DOHH2 (cell line): Measurements from ENCODE around the gene KCTD20.
"Not testable (repeated sequence)": the region's sequence is repeated elsewhere in the genome, so short reads cannot be mapped to it uniquely, and the experiment has no call there.

Source experiments
- H3F3A ChIP-seq: fragments of 200-600 bp; sonication (generic), shearing (Covaris generic); 2 replicates; pipeline ENCODE4 v1.6.0; 2016; ENCODE audit warnings: antibody characterized with exemption, mild to moderate bottlenecking; ENCODE audit not compliant: control insufficient read depth, insufficient read depth
- H3K27ac ChIP-seq: fragments of 200-600 bp; sonication (generic); 2 replicates; pipeline ENCODE4 v1.5.1; 2014; ENCODE audit warnings: low read depth, mild to moderate bottlenecking, low read length, moderate library complexity
- H3K27me3 ChIP-seq: fragments of 200-600 bp; sonication (generic); 2 replicates; pipeline ENCODE4 v1.6.1; 2014; ENCODE audit warnings: mild to moderate bottlenecking, low read length, mixed read lengths; ENCODE audit not compliant: control insufficient read depth
- H3K36me3 ChIP-seq: fragments of 200-600 bp; sonication (generic); 2 replicates; pipeline ENCODE4 v1.6.1; 2014; ENCODE audit warnings: mild to moderate bottlenecking, low read length, moderate library complexity, mixed read lengths; ENCODE audit not compliant: control insufficient read depth
- H3K4me1 ChIP-seq: fragments of 200-600 bp; sonication (generic); 2 replicates; pipeline ENCODE4 v1.6.1; 2014; ENCODE audit warnings: mild to moderate bottlenecking, low read length, mixed read lengths; ENCODE audit not compliant: control insufficient read depth
- H3K4me2 ChIP-seq: fragments of 200-600 bp; sonication (generic); 2 replicates; pipeline ENCODE4 v1.6.0; 2014; ENCODE audit warnings: mild to moderate bottlenecking, low read length, moderate library complexity
- H3K4me3 ChIP-seq: fragments of 200-600 bp; sonication (generic); 2 replicates; pipeline ENCODE4 v1.5.1; 2014; ENCODE audit warnings: mild to moderate bottlenecking, low read length, mixed read lengths
- H3K79me2 ChIP-seq: fragments of 200-600 bp; sonication (generic); 2 replicates; pipeline ENCODE4 v1.6.1; 2014; ENCODE audit warnings: mild to moderate bottlenecking, low read length, mixed read lengths; ENCODE audit not compliant: control insufficient read depth
- H3K9me2 ChIP-seq: fragments of 200-600 bp; sonication (generic); replicated peaks from 2 replicates; pipeline ENCODE4 v1.6.1; 2014; ENCODE audit warnings: mild to moderate bottlenecking, low read length, mixed read lengths; ENCODE audit not compliant: control insufficient read depth
- H3K9me3 ChIP-seq: fragments of 200-600 bp; sonication (generic); 2 replicates; pipeline ENCODE4 v1.6.1; 2014; ENCODE audit warnings: antibody characterized with exemption, low read length, mixed read lengths; ENCODE audit not compliant: control insufficient read depth, insufficient read depth
- H4K20me1 ChIP-seq: fragments of 200-600 bp; sonication (generic); 2 replicates; pipeline ENCODE4 v1.6.0; 2014; ENCODE audit warnings: low read depth, mild to moderate bottlenecking, antibody characterized with exemption, low read length, moderate library complexity; ENCODE audit not compliant: control insufficient read depth, insufficient read depth
- CTCF ChIP-seq: fragments of 200-600 bp; sonication (generic); IDR thresholded peaks from one replicate; pipeline ENCODE4 v1.5.1; 2014; ENCODE audit warnings: antibody characterized with exemption, mild to moderate bottlenecking, low read depth, low read length; ENCODE audit not compliant: poor library complexity, severe bottlenecking
- EZH2phosphoT487 ChIP-seq: fragments of 200-600 bp; sonication (generic); IDR thresholded peaks from 2 replicates; pipeline ENCODE4 v1.6.1; 2017; ENCODE audit warnings: borderline replicate concordance, mild to moderate bottlenecking, antibody characterized with exemption, low read length, moderate library complexity, mixed read lengths

The KCTD20 gene

GRCh38 chr6:36404164-36404563 is 38.6 kb upstream of the KCTD20 start:
- no peaks in the 10 kb centered on the region for H3F3A ChIP-seq
- H3K79me2 ChIP-seq, result no peaks in the 10 kb centered on the region
- no peaks in the 10 kb centered on the region for H3K36me3 ChIP-seq
- TF ChIP-seq CTCF (no peak), EZH2phosphoT487 (no peak)
- no peak overlapping the region for H3K4me2 ChIP-seq
- no peaks in the 10 kb centered on the region for H3K9me3 ChIP-seq
- no peak overlapping the region for H3K4me3 ChIP-seq
- no peaks in the 10 kb centered on the region for H3K4me1 ChIP-seq
- H3K27me3 ChIP-seq, result no peaks in the 10 kb centered on the region
- H3K9me2 ChIP-seq, result no peaks in the 10 kb centered on the region
- no peaks in the 10 kb centered on the region for H4K20me1 ChIP-seq
- H3K27ac ChIP-seq, result no peak overlapping the region

- H3K4me2 ChIP-seq, H3K4me1 ChIP-seq, H3K79me2 ChIP-seq, H3F3A ChIP-seq, H3K4me3 ChIP-seq, H4K20me1 ChIP-seq, H3K27ac ChIP-seq, H3K9me3 ChIP-seq, H3K9me2 ChIP-seq, H3K27me3 ChIP-seq, H3K36me3 ChIP-seq: not testable (repeated sequence)
These were observed 33.1 kb upstream of the KCTD20 start for GRCh38 chr6:36409718-36410117.

GRCh38 chr6:36413489-36414480 is 29.0 kb upstream of the KCTD20 start:
- Histone ChIP-seq H3K79me2 (no peaks in the 10 kb centered on the region), H4K20me1 (no peaks in the 10 kb centered on the region), H3K36me3 (no peaks in the 10 kb centered on the region), H3F3A (no peaks in the 10 kb centered on the region), H3K4me2 (no peak overlapping the region), H3K4me1 (no peaks in the 10 kb centered on the region), H3K4me3 (no peak overlapping the region), H3K27me3 (peaks cover 8% of the 10 kb centered on the region; the same call in 1 of the 2 replicates), H3K9me2 (no peaks in the 10 kb centered on the region), H3K9me3 (0 out of 2 replicates have a peak, but pooled peaks cover 4% of the 10 kb centered on the region), H3K27ac (no peak overlapping the region)
- TF ChIP-seq EZH2phosphoT487, result no peak
- no peak for TF ChIP-seq CTCF

- TF ChIP-seq CTCF (no peak), EZH2phosphoT487 (no peak)
- Histone ChIP-seq H3K79me2 (no peaks in the 10 kb centered on the region), H3K4me1 (no peaks in the 10 kb centered on the region)
These were observed 28.3 kb upstream of the KCTD20 start for GRCh38 chr6:36414481-36414880.

More at GRCh38 chr6:36414481-36414880, 28.3 kb upstream of the KCTD20 start:
- Histone ChIP-seq H3K36me3 (no peaks in the 10 kb centered on the region), H3K4me2 (no peak overlapping the region), H3K27ac (no peak overlapping the region), H3K9me3 (0 out of 2 replicates have a peak, but pooled peaks cover 4% of the 10 kb centered on the region), H3F3A (no peaks in the 10 kb centered on the region), H3K4me3 (no peak overlapping the region), H3K27me3 (peaks cover 8% of the 10 kb centered on the region; the same call in 1 of the 2 replicates), H4K20me1 (no peaks in the 10 kb centered on the region), H3K9me2 (no peaks in the 10 kb centered on the region)
